Trophoblast cell (in vitro differentiated cells and primary cell): ENCODE data around the gene MYO18B.
A peak's percentile ranks its signal among the peaks of the same experiment; 100 is the strongest.

ENCODE experiments used
- DNase-seq, 2 donors: peaks; one replicate each; pipeline ENCODE4 v3.0.0-alpha.2; 2016
- H2AFZ ChIP-seq: 2 replicates; pipeline ENCODE4 v1.6.1; 2013; ENCODE audit warnings: low read length, moderate library complexity, mild to moderate bottlenecking; ENCODE audit not compliant: insufficient read depth, poor library complexity
- H2AK5ac ChIP-seq: 2 replicates; pipeline ENCODE4 v1.6.1; 2013; ENCODE audit warnings: mild to moderate bottlenecking, low read length
- H2BK120ac ChIP-seq: 2 replicates; pipeline ENCODE4 v1.6.1; 2013; ENCODE audit warnings: low read length, mild to moderate bottlenecking, moderate library complexity; ENCODE audit not compliant: insufficient read depth, poor library complexity
- H2BK12ac ChIP-seq: 2 replicates; pipeline ENCODE4 v1.6.1; 2013; ENCODE audit warnings: mild to moderate bottlenecking, low read length, moderate library complexity
- H2BK5ac ChIP-seq: 2 replicates; pipeline ENCODE4 v1.6.1; 2013; ENCODE audit warnings: low read length, low read depth, moderate library complexity, mild to moderate bottlenecking; ENCODE audit not compliant: poor library complexity
- H3K14ac ChIP-seq: 2 replicates; pipeline ENCODE4 v1.6.1; 2013; ENCODE audit warnings: mild to moderate bottlenecking, low read length
- H3K18ac ChIP-seq: 2 replicates; pipeline ENCODE4 v1.6.1; 2013; ENCODE audit warnings: mild to moderate bottlenecking, low read length
- H3K23ac ChIP-seq: 2 replicates; pipeline ENCODE4 v1.6.1; 2013; ENCODE audit warnings: low read length
- H3K27ac ChIP-seq: 2 replicates; pipeline ENCODE4 v1.5.1; 2013; ENCODE audit warnings: low read depth, mild to moderate bottlenecking, inconsistent platforms, low read length, moderate library complexity
- H3K27me3 ChIP-seq: 2 replicates; pipeline ENCODE4 v1.6.1; 2013; ENCODE audit warnings: inconsistent platforms, mild to moderate bottlenecking, low read length, moderate library complexity; ENCODE audit not compliant: insufficient read depth
- H3K36me3 ChIP-seq, 2 experiments: 1 replicate in 1 of 2; 2 replicates in 1 of 2; pipeline ENCODE4 v1.6.1; 2013; ENCODE audit warnings: low read length in 2 of 2, mild to moderate bottlenecking in 2 of 2, moderate library complexity in 1 of 2; ENCODE audit not compliant: insufficient read depth in 2 of 2, control insufficient read depth in 1 of 2
- H3K4ac ChIP-seq: 2 replicates; pipeline ENCODE4 v1.6.1; 2013; ENCODE audit warnings: low read depth, mild to moderate bottlenecking, low read length, moderate library complexity
- H3K4me1 ChIP-seq, 2 experiments: 1 replicate in 1 of 2; 2 replicates in 1 of 2; pipeline ENCODE4 v1.6.1; 2013; ENCODE audit warnings: low read length in 2 of 2, mild to moderate bottlenecking in 2 of 2, moderate library complexity in 1 of 2; ENCODE audit not compliant: insufficient read depth in 2 of 2, control insufficient read depth in 1 of 2
- H3K4me2 ChIP-seq: 2 replicates; pipeline ENCODE4 v1.6.1; 2013; ENCODE audit warnings: inconsistent platforms, mild to moderate bottlenecking, low read length, moderate library complexity
- H3K4me3 ChIP-seq: 2 replicates; pipeline ENCODE4 v1.5.1; 2013; ENCODE audit warnings: mild to moderate bottlenecking, low read depth, low read length, inconsistent platforms
- H3K79me1 ChIP-seq: one replicate; pipeline ENCODE4 v1.6.1; 2013; ENCODE audit warnings: low read length
- H3K79me2 ChIP-seq: 2 replicates; pipeline ENCODE4 v1.6.1; 2013; ENCODE audit warnings: low read length, mild to moderate bottlenecking; ENCODE audit not compliant: control insufficient read depth, insufficient read depth, poor library complexity
- H3K9ac ChIP-seq: 2 replicates; pipeline ENCODE4 v1.6.1; 2013; ENCODE audit warnings: mild to moderate bottlenecking, low read length
- H3K9me3 ChIP-seq: 2 replicates; pipeline ENCODE4 v1.6.1; 2013; ENCODE audit warnings: low read depth, mild to moderate bottlenecking, control low read depth, inconsistent platforms, low read length; ENCODE audit not compliant: insufficient read depth
- H4K12ac ChIP-seq: 2 replicates; pipeline ENCODE4 v1.6.1; 2013; ENCODE audit warnings: low read depth, mild to moderate bottlenecking, low read length, moderate library complexity
- H4K8ac ChIP-seq: 2 replicates; pipeline ENCODE4 v1.6.1; 2013; ENCODE audit warnings: low read depth, mild to moderate bottlenecking, low read length, moderate library complexity
- H4K91ac ChIP-seq: one replicate; pipeline ENCODE4 v1.6.1; 2013; ENCODE audit warnings: low read depth, mild to moderate bottlenecking, low read length, moderate library complexity
- WGBS: extraction: QIAGEN DNeasy Blood & Tissue Kit; methylation state at CpG from one replicate; pipeline ENCODE4 v1.1.7; 2013; ENCODE audit warnings: missing lambda C conversion rate; ENCODE audit not compliant: insufficient read length, insufficient coverage; ENCODE audit errors: extremely low coverage; 5-methylcytosine and 5-hydroxymethylcytosine counted together

Gene MYO18B

DNA sequence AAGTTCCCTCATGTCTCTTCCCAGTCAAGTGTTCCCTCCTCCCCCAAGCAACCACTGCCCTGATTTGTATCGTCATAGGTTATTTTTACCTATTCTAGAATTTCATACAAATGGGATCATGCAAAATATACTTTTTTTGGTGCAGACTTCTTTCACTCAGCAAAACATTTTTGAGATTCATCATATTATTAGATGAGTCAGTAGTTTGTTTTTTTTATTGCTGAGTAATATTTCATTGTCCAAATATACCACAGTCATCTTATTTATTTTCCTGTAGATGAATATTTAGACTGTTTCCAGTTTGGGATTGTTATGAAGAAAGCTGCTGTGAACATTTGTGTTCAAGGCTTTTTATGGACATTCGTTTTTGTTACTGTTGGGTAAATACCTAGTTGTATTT, 301.0 kb downstream of the MYO18B start:
- no peak overlapping the region for H2AK5ac ChIP-seq
- H3K23ac ChIP-seq: no peak overlapping the region
- H3K4ac ChIP-seq: no peak overlapping the region
- no peak overlapping the region for H4K91ac ChIP-seq
- H3K27me3 ChIP-seq: no peaks in the 10 kb centered on the region
- no peak overlapping the region for H2BK120ac ChIP-seq
- no peak overlapping the region for H4K12ac ChIP-seq
- H3K4me1 ChIP-seq: no peaks in the 10 kb centered on the region
- no peaks in the 10 kb centered on the region for H3K79me1 ChIP-seq
- H3K9me3 ChIP-seq: no peaks in the 10 kb centered on the region
- DNase-seq: no peak
- H2AFZ ChIP-seq: no peak overlapping the region
- no peak overlapping the region for H3K4me2 ChIP-seq
- no peak overlapping the region for H3K4me3 ChIP-seq
- WGBS: no CpG with 5 or more reads among the region's 2 CpGs
- H3K9ac ChIP-seq: no peak overlapping the region
- no peaks in the 10 kb centered on the region for H3K79me2 ChIP-seq
- no peak overlapping the region for H2BK12ac ChIP-seq
- H3K27ac ChIP-seq: no peak overlapping the region
- H2BK5ac ChIP-seq: no peak overlapping the region
- H3K18ac ChIP-seq: no peak overlapping the region
- H3K36me3 ChIP-seq: no peaks in the 10 kb centered on the region
- H3K14ac ChIP-seq: no peak overlapping the region
- no peak overlapping the region for H4K8ac ChIP-seq

DNA sequence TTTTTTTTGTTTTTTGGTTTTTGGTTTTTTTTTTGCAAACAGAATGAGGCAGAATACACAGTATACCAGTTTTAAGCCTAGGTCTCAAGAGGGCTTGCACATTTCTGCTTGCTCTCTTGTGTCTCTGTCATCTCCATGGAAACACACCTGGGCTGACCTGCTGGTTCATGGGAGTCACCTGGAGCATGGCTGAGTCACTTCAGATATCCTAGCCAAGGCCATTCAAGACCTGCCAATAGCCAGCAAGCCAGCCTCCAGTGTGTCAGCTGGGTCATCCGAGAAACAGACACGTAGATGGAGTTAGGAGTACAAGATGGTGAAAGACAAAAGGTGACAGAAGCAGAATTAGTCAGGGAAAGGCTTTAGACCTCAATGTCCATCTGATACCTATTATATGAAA, 303.1 kb downstream of the MYO18B start:
- no peaks in the 10 kb centered on the region for H3K9me3 ChIP-seq
- no peak overlapping the region for H4K8ac ChIP-seq
- H3K27me3 ChIP-seq: no peaks in the 10 kb centered on the region
- no peak overlapping the region for H3K4me3 ChIP-seq
- peak; percentile 39 to 61 for DNase-seq
- H3K18ac ChIP-seq: no peak overlapping the region
- H2BK5ac ChIP-seq: no peak overlapping the region
- no peak overlapping the region for H3K4me2 ChIP-seq
- H3K4ac ChIP-seq: no peak overlapping the region
- no peak overlapping the region for H3K27ac ChIP-seq
- H4K91ac ChIP-seq: no peak overlapping the region
- H2BK12ac ChIP-seq: no peak overlapping the region
- no peak overlapping the region for H3K9ac ChIP-seq
- H2BK120ac ChIP-seq: no peak overlapping the region
- H3K4me1 ChIP-seq: no peaks in the 10 kb centered on the region
- H4K12ac ChIP-seq: no peak overlapping the region
- H2AFZ ChIP-seq: no peak overlapping the region
- H3K14ac ChIP-seq: no peak overlapping the region
- WGBS: no CpG with 5 or more reads among the region's 2 CpGs
- H3K36me3 ChIP-seq: no peaks in the 10 kb centered on the region
- H3K79me2 ChIP-seq: no peaks in the 10 kb centered on the region
- no peak overlapping the region for H3K23ac ChIP-seq
- H3K79me1 ChIP-seq: no peaks in the 10 kb centered on the region
- no peak overlapping the region for H2AK5ac ChIP-seq

DNA sequence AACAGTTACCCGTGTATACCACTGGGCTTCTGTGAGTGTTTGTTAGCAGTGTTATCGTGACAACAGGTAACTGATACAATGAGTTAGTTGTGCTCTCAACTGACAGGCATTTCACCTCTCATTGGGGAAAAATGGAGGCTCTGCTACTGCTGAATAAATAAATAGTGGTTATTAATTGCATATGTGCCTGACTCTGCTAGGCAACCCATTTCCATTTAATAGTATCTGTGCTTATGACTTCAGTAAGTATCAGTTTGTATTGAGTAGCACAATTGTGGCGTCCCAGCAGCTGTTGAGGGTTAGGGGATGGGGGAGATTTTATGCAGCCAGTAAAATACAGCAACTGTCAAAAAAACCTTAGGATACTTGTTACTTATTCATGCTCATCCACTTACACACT, 303.9 kb downstream of the MYO18B start:
- no peak overlapping the region for H4K12ac ChIP-seq
- no peaks in the 10 kb centered on the region for H3K9me3 ChIP-seq
- no peaks in the 10 kb centered on the region for H3K4me1 ChIP-seq
- no peak overlapping the region for H3K4me2 ChIP-seq
- H3K4ac ChIP-seq: no peak overlapping the region
- no peak overlapping the region for H3K23ac ChIP-seq
- no peak overlapping the region for H2BK120ac ChIP-seq
- no CpG with 5 or more reads among the region's 3 CpGs for WGBS
- no peaks in the 10 kb centered on the region for H3K36me3 ChIP-seq
- no peaks in the 10 kb centered on the region for H3K79me1 ChIP-seq
- no peak overlapping the region for H2AFZ ChIP-seq
- H3K4me3 ChIP-seq: no peak overlapping the region
- H3K9ac ChIP-seq: no peak overlapping the region
- no peak overlapping the region for H3K18ac ChIP-seq
- no peaks in the 10 kb centered on the region for H3K79me2 ChIP-seq
- no peaks in the 10 kb centered on the region for H3K27me3 ChIP-seq
- H3K14ac ChIP-seq: no peak overlapping the region
- H2BK5ac ChIP-seq: no peak overlapping the region
- no peak overlapping the region for H4K8ac ChIP-seq
- H2AK5ac ChIP-seq: no peak overlapping the region
- H3K27ac ChIP-seq: no peak overlapping the region
- no peak overlapping the region for H4K91ac ChIP-seq
- DNase-seq: no peak
- H2BK12ac ChIP-seq: no peak overlapping the region

DNA sequence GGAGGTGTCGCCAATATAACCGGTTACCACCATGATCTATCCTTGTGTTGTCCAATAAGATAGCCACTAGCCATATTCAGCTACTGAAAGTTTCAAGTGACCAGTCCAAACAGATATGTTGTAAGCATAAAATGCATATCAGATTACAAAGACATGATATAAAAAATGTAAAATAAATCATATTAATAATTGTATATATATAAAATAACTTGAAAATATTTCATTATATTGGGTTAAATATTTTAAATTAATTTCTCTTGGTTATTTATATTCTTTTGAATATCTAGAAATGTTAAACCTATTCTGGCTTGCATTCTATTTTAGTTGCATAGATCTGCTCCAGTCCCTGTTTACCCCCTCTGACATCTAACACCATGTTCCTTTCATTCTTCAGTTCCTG, 305.5 kb downstream of the MYO18B start:
- no peaks in the 10 kb centered on the region for H3K27me3 ChIP-seq
- no peak overlapping the region for H2BK5ac ChIP-seq
- H3K79me2 ChIP-seq: no peaks in the 10 kb centered on the region
- H2BK120ac ChIP-seq: no peak overlapping the region
- H3K36me3 ChIP-seq: no peaks in the 10 kb centered on the region
- no peak overlapping the region for H3K18ac ChIP-seq
- no peak overlapping the region for H3K4ac ChIP-seq
- H4K12ac ChIP-seq: no peak overlapping the region
- H3K4me3 ChIP-seq: no peak overlapping the region
- no CpG with 5 or more reads among the region's 2 CpGs for WGBS
- H3K4me1 ChIP-seq: no peaks in the 10 kb centered on the region
- H2AK5ac ChIP-seq: no peak overlapping the region
- H3K79me1 ChIP-seq: no peaks in the 10 kb centered on the region
- no peak for DNase-seq
- no peak overlapping the region for H3K27ac ChIP-seq
- no peak overlapping the region for H2BK12ac ChIP-seq
- no peak overlapping the region for H3K14ac ChIP-seq
- no peaks in the 10 kb centered on the region for H3K9me3 ChIP-seq
- no peak overlapping the region for H4K91ac ChIP-seq
- H3K9ac ChIP-seq: no peak overlapping the region
- H2AFZ ChIP-seq: no peak overlapping the region
- H3K4me2 ChIP-seq: no peak overlapping the region
- no peak overlapping the region for H4K8ac ChIP-seq
- H3K23ac ChIP-seq: no peak overlapping the region
